ENCODE data around the gene INO80E. TPM values are rescaled to one million over a fixed set of nuclear protein-coding genes. Genes with fewer than 3 reads are reported as not detected.

Gene INO80E
- total and polyA plus RNA-seq, 2 experiments from 2014 or later: 14.0 to 61.2 TPM

DNA sequence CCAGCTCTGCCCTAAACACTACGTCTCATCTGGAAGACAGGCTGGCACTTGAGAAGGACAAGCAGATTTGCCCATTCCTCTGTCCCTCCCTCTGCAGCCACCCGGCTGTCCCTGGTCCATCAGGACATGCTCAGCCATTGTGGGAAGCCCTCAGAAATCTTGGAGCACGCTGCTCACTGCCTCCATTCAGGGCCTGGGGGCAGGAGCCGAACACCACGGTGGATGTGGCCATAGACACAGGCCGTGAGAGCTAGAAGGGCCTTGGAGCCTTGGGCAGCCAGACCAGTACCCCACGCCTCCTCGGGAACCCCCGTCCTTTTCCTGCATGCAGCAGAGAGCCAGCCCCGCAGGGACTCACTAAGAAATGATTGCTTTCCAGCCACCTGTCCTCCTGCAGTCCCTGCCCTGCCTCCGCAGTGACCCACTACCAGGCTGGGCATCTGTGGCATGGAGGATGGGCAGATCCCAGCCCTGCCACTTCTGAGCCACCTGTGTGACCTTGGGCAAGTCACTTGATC is 11.4 kb downstream of the INO80E start:
- TF ChIP-seq, protein P1, sequence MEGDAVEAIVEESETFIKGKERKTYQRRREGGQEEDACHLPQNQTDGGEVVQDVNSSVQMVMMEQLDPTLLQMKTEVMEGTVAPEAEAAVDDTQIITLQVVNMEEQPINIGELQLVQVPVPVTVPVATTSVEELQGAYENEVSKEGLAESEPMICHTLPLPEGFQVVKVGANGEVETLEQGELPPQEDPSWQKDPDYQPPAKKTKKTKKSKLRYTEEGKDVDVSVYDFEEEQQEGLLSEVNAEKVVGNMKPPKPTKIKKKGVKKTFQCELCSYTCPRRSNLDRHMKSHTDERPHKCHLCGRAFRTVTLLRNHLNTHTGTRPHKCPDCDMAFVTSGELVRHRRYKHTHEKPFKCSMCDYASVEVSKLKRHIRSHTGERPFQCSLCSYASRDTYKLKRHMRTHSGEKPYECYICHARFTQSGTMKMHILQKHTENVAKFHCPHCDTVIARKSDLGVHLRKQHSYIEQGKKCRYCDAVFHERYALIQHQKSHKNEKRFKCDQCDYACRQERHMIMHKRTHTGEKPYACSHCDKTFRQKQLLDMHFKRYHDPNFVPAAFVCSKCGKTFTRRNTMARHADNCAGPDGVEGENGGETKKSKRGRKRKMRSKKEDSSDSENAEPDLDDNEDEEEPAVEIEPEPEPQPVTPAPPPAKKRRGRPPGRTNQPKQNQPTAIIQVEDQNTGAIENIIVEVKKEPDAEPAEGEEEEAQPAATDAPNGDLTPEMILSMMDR (IDR thresholded peaks at IDR 0.05; ENCODE audit: poor library complexity): no peak
- no peak for TF ChIP-seq EZH2phosphoT487 (IDR thresholded peaks at IDR 0.05; ENCODE audit: low read depth, severe bottlenecking, unreplicated experiment)
- TF ChIP-seq EZH2 (IDR thresholded peaks at IDR 0.05; ENCODE audit: borderline replicate concordance): no peak
- WGBS (ENCODE audit: low lambda C conversion rate, missing lambda C conversion rate): 78% methylated on average over 11 of the region's 11 CpGs
- no peak overlapping the region for H3K4me3 ChIP-seq
- no peaks in the 10 kb centered on the region for H3K79me2 ChIP-seq
- no peak overlapping the region for H3K27ac ChIP-seq
- H4K20me1 ChIP-seq (ENCODE audit: insufficient read depth, poor library complexity, severe bottlenecking): no peaks in the 10 kb centered on the region
- H3K36me3 ChIP-seq (replicated peaks; ENCODE audit: insufficient read depth, low read depth): no peaks in the 10 kb centered on the region
- no peaks in the 10 kb centered on the region for H3K9me2 ChIP-seq (replicated peaks; ENCODE audit: insufficient read depth)
- no peak for DNase-seq (ENCODE audit: low spot score)
- H3K27me3 ChIP-seq: peaks cover 25% of the 10 kb centered on the region
- H3K4me1 ChIP-seq (ENCODE audit: insufficient read depth): no peaks in the 10 kb centered on the region
- no peak overlapping the region for H2AFZ ChIP-seq
- H3K4me2 ChIP-seq: no peak overlapping the region
- H3K9me3 ChIP-seq (ENCODE audit: low read depth): no peaks in the 10 kb centered on the region

GRCh38 chr16:30009085-30009862 is 13.2 kb downstream of the INO80E start:
- Histone ChIP-seq H3K27me3 (peaks cover 25% of the 10 kb centered on the region), H3K9me3 (ENCODE audit: low read depth) (no peaks in the 10 kb centered on the region), H3K79me2 (no peaks in the 10 kb centered on the region), H4K20me1 (ENCODE audit: insufficient read depth, poor library complexity, severe bottlenecking) (no peaks in the 10 kb centered on the region), H3K27ac (no peak overlapping the region), H3K36me3 (replicated peaks; ENCODE audit: insufficient read depth, low read depth) (no peaks in the 10 kb centered on the region), H3K4me3 (no peak overlapping the region), H2AFZ (no peak overlapping the region), H3K9me2 (replicated peaks; ENCODE audit: insufficient read depth) (no peaks in the 10 kb centered on the region), H3K4me1 (ENCODE audit: insufficient read depth) (no peaks in the 10 kb centered on the region), H3K4me2 (no peak overlapping the region)
- TF ChIP-seq EZH2 (IDR thresholded peaks at IDR 0.05; ENCODE audit: borderline replicate concordance): no peak
- TF ChIP-seq, protein P1 (IDR thresholded peaks at IDR 0.05; ENCODE audit: poor library complexity): no peak
- TF ChIP-seq EZH2phosphoT487 (IDR thresholded peaks at IDR 0.05; ENCODE audit: low read depth, severe bottlenecking, unreplicated experiment): no peak
- no peak for DNase-seq (ENCODE audit: low spot score)
- 61% methylated on average over 21 of the region's 26 CpGs for WGBS (ENCODE audit: low lambda C conversion rate, missing lambda C conversion rate)

- Histone ChIP-seq H3K4me1 (ENCODE audit: insufficient read depth) (no peaks in the 10 kb centered on the region), H4K20me1 (ENCODE audit: insufficient read depth, poor library complexity, severe bottlenecking) (no peaks in the 10 kb centered on the region), H3K79me2 (no peaks in the 10 kb centered on the region), H3K9me3 (ENCODE audit: low read depth) (no peaks in the 10 kb centered on the region), H3K27ac (no peak overlapping the region), H3K9me2 (replicated peaks; ENCODE audit: insufficient read depth) (no peaks in the 10 kb centered on the region), H3K4me2 (peak overlapping the region; percentile 99), H3K4me3 (peak overlapping the region; percentile 29), H3K36me3 (replicated peaks; ENCODE audit: insufficient read depth, low read depth) (no peaks in the 10 kb centered on the region), H2AFZ (no peak overlapping the region), H3K27me3 (peaks cover 25% of the 10 kb centered on the region)
- DNase-seq (ENCODE audit: low spot score): no peak
- 53% methylated on average over 16 of the region's 34 CpGs for WGBS (ENCODE audit: low lambda C conversion rate, missing lambda C conversion rate)
- TF ChIP-seq EZH2phosphoT487 (IDR thresholded peaks at IDR 0.05; ENCODE audit: low read depth, severe bottlenecking, unreplicated experiment): no peak
- TF ChIP-seq EZH2 (IDR thresholded peaks at IDR 0.05; ENCODE audit: borderline replicate concordance): no peak
- TF ChIP-seq, protein P1 (IDR thresholded peaks at IDR 0.05; ENCODE audit: poor library complexity): no peak
These were observed 14.2 kb downstream of the INO80E start for GRCh38 chr16:30009990-30010843.

Data from hepatocyte (in vitro differentiated cells).